HepG2 (cell line): ENCODE data around the gene ADCY1. TPM values are rescaled to one million over a fixed set of nuclear protein-coding genes. Genes with fewer than 3 reads are reported as not detected.

Source experiments
- ATAC-seq: fragments of 200-7000 bp; cut with Tn5 transposase; 3 replicates; pipeline ENCODE4 v1.9.1; 2020; ENCODE audit warnings: mild to moderate bottlenecking, moderate library complexity
- BruUV-seq: library from RNA; stranded (reverse); fragments of 400-500 nt; replicated peaks from 2 replicates; lab custom pipeline; 2021; lab: Mats Ljungman, UMichigan
- CTCF ChIA-PET: fragments of 300-600 bp; formaldehyde crosslinking; extraction: SDS; loops from one replicate; lab custom pipeline; 2021; ENCODE audit warnings: low total read pairs, inconsistent platforms, low intra/inter-chr PET ratio; lab: Yijun Ruan, JAX
- POLR2A ChIA-PET: fragments of 350-600 bp; sonication (Branson Sonifier 250); formaldehyde crosslinking; loops from one replicate; lab custom pipeline; 2020; ENCODE audit warnings: antibody characterized with exemption, inconsistent platforms; lab: Yijun Ruan, JAX
- DNase-seq: peaks from one replicate; pipeline ENCODE4 v3.0.0-alpha.2; 2015; ENCODE audit warnings: low spot score
- FAIRE-seq: peaks from 3 replicates; lab custom pipeline; 2011; peaks lifted over from hg19 to GRCh38; lab: Jason Lieb, UNC
- H2AFZ ChIP-seq: one replicate; pipeline ENCODE4 v1.6.1; 2011; ENCODE audit warnings: low read length, inconsistent platforms
- H3K27ac ChIP-seq: fragments of 300-600 bp; 3 replicates; pipeline ENCODE4 v1.8.0; 2011; ENCODE audit warnings: mixed run types, mild to moderate bottlenecking, mixed read lengths, low read length, inconsistent platforms; ENCODE audit not compliant: insufficient read depth; ENCODE audit errors: extremely low read length
- H3K27me3 ChIP-seq, 2 experiments: fragments of 200-600 bp in 1 of 2; 2 replicates in 1 of 2; 3 replicates in 1 of 2; pipeline versions ENCODE4 v1.6.0 to v1.8.0; 2011; ENCODE audit warnings: low read length in 2 of 2, mild to moderate bottlenecking in 2 of 2, moderate library complexity in 2 of 2, inconsistent platforms in 1 of 2; ENCODE audit not compliant: insufficient read depth in 2 of 2, control insufficient read depth in 1 of 2
- H3K36me3 ChIP-seq, 2 experiments: fragments of 200-600 bp in 1 of 2; replicated peaks in 1 of 2; 2 replicates in 1 of 2; 3 replicates in 1 of 2; pipeline versions ENCODE4 v1.5.1 to v1.8.0; 2011; ENCODE audit warnings: low read length in 2 of 2, inconsistent platforms in 1 of 2; ENCODE audit not compliant: insufficient read depth in 2 of 2, control insufficient read depth in 1 of 2
- H3K4me1 ChIP-seq: 2 replicates; pipeline ENCODE4 v1.5.1; 2012; ENCODE audit warnings: low read length, inconsistent platforms; ENCODE audit not compliant: insufficient read depth
- H3K4me2 ChIP-seq: 2 replicates; pipeline ENCODE4 v1.6.0; 2011; ENCODE audit warnings: low read depth, low read length, inconsistent platforms
- H3K4me3 ChIP-seq, 3 experiments: fragments of 200-600 bp in 1 of 3; sonication (generic), shearing (Covaris generic) in 1 of 3; replicated peaks in 1 of 3; 2 replicates each; pipeline ENCODE4 v1.5.1; 2011 to 2016; ENCODE audit warnings: low read length in 3 of 3, inconsistent platforms in 2 of 3, low read depth in 2 of 3, mild to moderate bottlenecking in 2 of 3, control low read depth in 1 of 3, mixed read lengths in 1 of 3; ENCODE audit not compliant: insufficient read depth in 1 of 3
- H3K79me2 ChIP-seq: one replicate; pipeline ENCODE4 v1.6.1; 2011; ENCODE audit warnings: low read length, inconsistent platforms; ENCODE audit not compliant: insufficient read depth
- H3K9ac ChIP-seq: 2 replicates; pipeline ENCODE4 v1.6.0; 2011; ENCODE audit warnings: mild to moderate bottlenecking, low read depth, low read length, inconsistent platforms; ENCODE audit not compliant: insufficient read depth
- H3K9me3 ChIP-seq: 2 replicates; pipeline ENCODE4 v1.5.1; 2012; ENCODE audit warnings: mild to moderate bottlenecking, low read length
- H4K20me1 ChIP-seq: 2 replicates; pipeline ENCODE4 v1.6.0; 2011; ENCODE audit warnings: inconsistent platforms, mild to moderate bottlenecking, low read length, moderate library complexity; ENCODE audit not compliant: insufficient read depth
- ARNT ChIP-seq: fragments of 450-650 bp; IDR thresholded peaks from 2 replicates; pipeline ENCODE4 v1.6.1; 2017
- FLYWCH1 ChIP-seq: sonication (generic); formaldehyde crosslinking; IDR thresholded peaks from 2 replicates; pipeline ENCODE4 v1.8.1; 2023; ENCODE audit warnings: mild to moderate bottlenecking, missing genetic modification reagents
- HOMEZ ChIP-seq: IDR thresholded peaks from 2 replicates; pipeline ENCODE4 v1.6.1; 2016; ENCODE audit warnings: low read depth
- NCOA2 ChIP-seq: sonication (generic); formaldehyde crosslinking; IDR thresholded peaks from 2 replicates; pipeline ENCODE4 v1.8.0; 2022; ENCODE audit warnings: inconsistent platforms
- ZNF777 ChIP-seq: sonication (generic); formaldehyde crosslinking; IDR thresholded peaks from 2 replicates; pipeline ENCODE4 v1.4.0; 2020; ENCODE audit warnings: missing genetic modification reagents
- ZSCAN5A ChIP-seq: sonication (generic); formaldehyde crosslinking; IDR thresholded peaks from 2 replicates; pipeline ENCODE4 v1.8.0; 2022; ENCODE audit warnings: mild to moderate bottlenecking, missing genetic modification reagents, borderline replicate concordance
- WGBS: methylation state at CpG from one replicate; pipeline ENCODE4 v1.1.6; 2017; ENCODE audit warnings: low lambda C conversion rate; 5-methylcytosine and 5-hydroxymethylcytosine counted together
- in situ Hi-C: cut with HindIII; loops from 2 replicates; pipeline ENCODE4 v1.10.0; 2017; ENCODE audit warnings: low pct_unique_long_range_greater_than_20kb; ENCODE audit not compliant: extremely low pct_ligation_motif_present
- intact Hi-C: fragments of 100-400 bp; cut with micrococcal nuclease; formaldehyde crosslinking; loops from one replicate; pipeline ENCODE4 v1.10.0; 2022; ENCODE audit not compliant: unreplicated experiment
- polyA plus RNA-seq, 8 experiments: library from polyadenylated mRNA; depleted of rRNA in 3 of 8; stranded (reverse) in 7 of 8; unstranded in 1 of 8; fragments of >200 nt; fragmentation: Illumina TruSeq in 4 of 8; extraction: Trizol in 4 of 8; gene quantifications; 2 replicates each; pipeline versions ENCODE4 v1.2.1 to v1.2.3, GENCODE V29; 2011 to 2016; ENCODE audit warnings: low read depth in 4 of 8, missing spikeins in 1 of 8, mixed read lengths in 1 of 8; ENCODE audit not compliant: insufficient read depth in 1 of 8
- total RNA-seq, 5 experiments: library from RNA; depleted of rRNA; stranded (reverse); fragments of >200 nt; fragmentation: Illumina TruSeq; extraction: Trizol; gene quantifications; 2 replicates each; pipeline ENCODE4 v1.2.3, GENCODE V29; 2016; ENCODE audit warnings: low read depth in 1 of 5

The ADCY1 gene
- total and polyA plus RNA-seq, 2 of the 13 experiments (the other 11 are each of a cell fraction or from before 2014, with no cell fraction given): 0.80 to 1.2 TPM

- in situ Hi-C loops (no loop called here), intact Hi-C loops (no loop called here)
- 88% methylated on average over 2 of the region's 4 CpGs for WGBS
- Histone ChIP-seq H3K4me3 (no peak overlapping the region), H3K27ac (no peak overlapping the region), H3K4me1 (no peaks in the 10 kb centered on the region), H3K4me2 (no peak overlapping the region), H3K36me3 (no peaks in the 10 kb centered on the region), H3K79me2 (no peaks in the 10 kb centered on the region), H3K9me3 (no peaks in the 10 kb centered on the region), H2AFZ (no peak overlapping the region), H4K20me1 (no peaks in the 10 kb centered on the region), H3K27me3 (peaks cover 3 to 5% of the 10 kb centered on the region in 2 experiments; a peak in 3 of 5 replicates), H3K9ac (no peak overlapping the region)
- no peak for DNase-seq
- TF ChIP-seq ZSCAN5A (CRISPR knock-in tag) (no peak), FLYWCH1 (no peak), NCOA2 (no peak), HOMEZ (CRISPR knock-in tag) (no peak), ARNT (no peak), ZNF777 (CRISPR knock-in tag) (no peak)
- POLR2A ChIA-PET: no interaction called here
- ATAC-seq: peak; percentile 16
- BruUV-seq: no TSS peak
- no peak for FAIRE-seq
- CTCF ChIA-PET: no interaction called here
Measured at GRCh38 chr7:45714521-45714820, 140.3 kb downstream of the ADCY1 start.
